GM19023 (cell line): ENCODE results near the gene LTBP1.
"Not testable (repeated sequence)": the region's sequence is repeated elsewhere in the genome, so short reads cannot be mapped to it uniquely, and the experiment has no call there.

Source experiments
- ATAC-seq: cut with Tn5 transposase; IDR thresholded peaks from one replicate; pipeline ENCODE4 v1.9.1; 2021; ENCODE audit warnings: mild to moderate bottlenecking, moderate library complexity; ENCODE audit not compliant: unreplicated experiment

LTBP1 gene

DNA sequence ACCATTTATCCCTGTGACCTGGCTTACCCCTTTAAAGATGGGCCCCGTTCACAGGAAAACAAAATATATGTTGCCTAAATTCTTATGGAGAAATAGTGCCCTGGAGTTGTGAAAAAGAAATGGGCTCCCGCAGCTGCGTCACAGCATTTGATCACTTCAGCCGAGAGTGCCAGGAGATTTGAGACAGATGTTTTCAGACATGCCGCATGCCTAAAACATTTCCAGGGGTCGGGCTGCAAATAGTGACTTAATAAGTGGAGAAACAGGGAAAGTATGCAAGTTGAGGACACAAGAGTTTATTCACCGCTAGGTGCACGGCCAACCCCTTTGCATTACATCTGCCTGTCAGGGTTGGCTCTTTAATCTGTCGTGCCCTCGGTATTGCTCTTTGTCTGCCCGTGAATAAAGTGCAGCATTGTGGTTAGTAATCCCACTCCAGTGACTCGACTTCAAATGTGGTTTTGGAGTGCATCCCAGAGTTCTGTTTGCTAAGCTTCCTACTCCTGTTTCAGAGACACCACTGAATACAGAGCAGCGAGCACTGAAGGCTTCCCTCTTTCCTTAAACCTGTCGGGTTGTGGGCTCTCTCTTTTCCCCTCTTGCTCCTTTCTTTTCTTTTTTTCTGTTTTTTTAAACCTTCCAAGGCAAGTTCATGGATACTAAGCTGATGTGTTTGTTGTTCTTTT, 187.5 kb downstream of the LTBP1 start:
- no peak for ATAC-seq

DNA sequence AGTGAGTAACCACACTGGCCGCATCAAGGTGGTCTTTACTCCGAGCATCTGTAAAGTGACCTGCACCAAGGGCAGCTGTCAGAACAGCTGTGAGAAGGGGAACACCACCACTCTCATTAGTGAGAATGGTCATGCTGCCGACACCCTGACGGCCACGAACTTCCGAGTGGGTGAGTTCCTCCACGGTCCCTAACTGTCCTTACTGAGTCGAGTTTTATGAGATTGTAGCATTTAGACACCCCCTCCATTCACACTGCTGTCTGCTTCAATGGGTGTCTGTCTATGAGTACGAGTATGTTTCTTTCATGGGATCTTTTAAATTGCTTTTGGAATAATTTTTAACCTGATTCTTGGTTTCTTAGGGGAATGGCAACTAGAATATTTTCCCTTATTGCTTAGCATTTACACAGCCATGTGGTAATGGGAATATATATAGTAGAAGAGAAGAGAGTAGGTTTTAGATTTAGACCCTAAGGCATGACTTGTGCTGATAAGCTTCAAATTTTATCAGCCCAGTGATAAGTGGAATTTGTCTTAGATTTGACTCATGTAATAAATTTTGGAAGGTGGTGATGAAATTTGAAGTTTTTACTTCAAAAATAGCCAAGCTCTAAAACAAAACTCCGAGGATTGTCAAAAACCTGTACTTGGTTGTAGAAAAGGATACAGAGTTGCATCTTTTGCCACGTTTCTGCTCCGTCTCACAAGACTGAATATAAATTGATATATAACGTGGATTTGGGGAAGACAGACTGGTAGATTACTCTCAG, 188.2 kb downstream of the LTBP1 start:
- ATAC-seq = no peak

DNA sequence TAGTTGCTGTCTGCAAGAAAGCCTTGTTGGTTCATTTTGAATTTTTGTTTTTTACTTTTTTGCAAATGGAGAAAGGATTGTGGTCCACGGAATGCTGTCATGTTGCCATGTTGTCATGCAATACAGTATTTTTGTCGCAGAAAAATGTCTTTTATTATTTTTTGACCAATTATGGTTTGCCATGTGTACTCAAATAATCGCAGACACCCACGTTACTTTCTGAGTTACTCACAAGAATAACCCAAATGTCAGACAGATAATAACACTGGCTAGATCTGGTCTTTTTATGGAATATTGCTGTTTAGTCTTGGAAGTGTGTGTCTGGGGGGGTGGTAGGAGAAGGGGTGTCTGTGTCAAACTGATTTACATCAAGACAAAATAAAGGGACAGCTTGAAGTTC, 188.9 kb downstream of the LTBP1 start:
- ATAC-seq = no peak

DNA sequence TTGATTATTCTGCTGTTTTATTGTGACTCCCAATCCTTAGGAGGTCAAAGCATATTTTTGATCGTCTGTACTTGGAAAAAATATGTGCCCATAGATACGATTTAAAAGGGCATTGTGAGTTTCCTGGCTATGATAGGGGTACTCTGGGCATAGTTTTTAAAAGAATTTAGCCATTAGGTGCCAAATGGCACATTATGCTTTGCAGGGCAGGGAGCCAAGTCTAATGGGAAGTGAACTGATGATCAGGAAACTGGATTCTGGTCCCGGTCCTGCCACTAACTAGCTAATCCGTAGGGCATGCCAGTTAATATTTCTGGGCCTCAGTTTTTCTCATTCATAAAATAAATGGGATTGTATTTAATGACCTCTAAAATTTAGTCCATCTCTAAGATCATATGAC, 189.3 kb downstream of the LTBP1 start:
- ATAC-seq = no peak

DNA sequence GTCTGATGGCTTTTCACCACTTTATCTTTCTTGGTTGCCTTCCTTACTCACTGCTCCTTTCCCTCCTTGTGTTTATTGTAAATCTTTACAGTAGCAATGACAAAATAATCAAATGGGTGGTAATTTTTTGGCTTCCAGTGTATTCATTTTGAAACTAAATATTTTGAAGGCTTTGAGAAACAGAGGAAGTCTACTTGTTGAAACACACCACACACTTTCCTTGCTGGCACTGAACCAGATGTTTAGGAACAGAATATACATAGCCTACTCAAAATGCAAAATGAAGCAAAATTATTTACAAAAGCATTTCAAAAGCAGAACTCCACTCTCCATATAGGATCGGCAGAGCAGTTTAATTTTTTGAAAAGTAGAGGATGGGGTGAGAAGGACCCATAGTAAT, 189.8 kb downstream of the LTBP1 start:
- ATAC-seq = no peak

DNA sequence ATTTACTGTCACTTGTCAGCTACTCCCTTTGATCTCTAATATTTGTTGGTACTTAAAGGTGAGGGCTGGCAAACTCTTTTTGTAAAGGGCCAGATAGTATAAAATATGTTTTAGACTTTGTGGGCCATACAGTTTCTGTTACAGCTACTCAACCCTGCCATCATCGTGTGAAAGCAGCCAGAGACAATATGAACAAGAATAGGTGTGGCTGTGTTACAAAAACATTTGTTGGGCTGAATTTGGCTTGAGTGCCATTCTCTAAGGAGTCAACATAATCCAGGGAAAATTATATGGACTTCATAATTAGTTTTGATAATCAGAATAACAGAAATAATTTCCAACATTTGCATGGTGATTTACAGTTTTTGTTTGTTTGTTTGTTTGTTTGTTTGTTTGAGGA, 190.6 kb downstream of the LTBP1 start:
- ATAC-seq = no peak

DNA sequence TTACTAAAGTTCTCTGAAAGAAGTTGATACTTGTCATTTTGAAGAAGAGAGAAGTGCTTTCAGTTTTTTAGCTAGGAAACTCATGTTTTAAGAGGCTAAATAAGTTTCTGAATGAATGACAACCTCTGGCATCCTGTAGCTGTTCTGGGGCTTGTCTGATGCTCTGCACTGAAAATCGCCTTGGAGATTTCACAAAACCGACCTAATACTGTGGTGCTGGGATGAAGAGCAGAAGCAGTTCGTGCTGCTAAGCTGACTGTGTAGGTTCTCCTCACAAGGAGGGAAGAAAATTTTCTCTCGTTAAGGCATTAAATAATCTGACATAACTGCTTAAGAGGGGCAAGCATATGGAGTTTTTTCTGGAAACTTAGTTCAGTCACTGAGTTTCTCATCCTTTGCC, 193.2 kb downstream of the LTBP1 start:
- ATAC-seq = no peak

DNA sequence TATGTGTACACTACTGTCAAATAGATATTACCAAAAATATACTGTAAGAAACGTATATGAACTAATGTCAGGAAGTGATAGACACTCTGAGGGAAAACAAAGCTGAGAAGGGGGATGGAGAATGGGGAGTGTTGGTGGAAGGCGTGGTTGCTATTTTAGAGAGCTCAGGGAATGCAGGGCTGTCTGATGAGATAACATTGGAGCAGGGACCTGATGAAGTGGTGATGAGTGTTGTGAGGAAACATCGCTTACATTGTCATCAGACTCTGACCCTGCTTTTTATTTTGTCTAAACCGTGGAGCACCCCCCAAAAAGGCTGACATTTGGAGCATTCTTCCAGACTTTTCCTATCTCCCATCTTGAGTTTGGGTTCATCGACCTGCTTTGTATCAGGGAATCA, 194.7 kb downstream of the LTBP1 start:
- no peak for ATAC-seq

DNA sequence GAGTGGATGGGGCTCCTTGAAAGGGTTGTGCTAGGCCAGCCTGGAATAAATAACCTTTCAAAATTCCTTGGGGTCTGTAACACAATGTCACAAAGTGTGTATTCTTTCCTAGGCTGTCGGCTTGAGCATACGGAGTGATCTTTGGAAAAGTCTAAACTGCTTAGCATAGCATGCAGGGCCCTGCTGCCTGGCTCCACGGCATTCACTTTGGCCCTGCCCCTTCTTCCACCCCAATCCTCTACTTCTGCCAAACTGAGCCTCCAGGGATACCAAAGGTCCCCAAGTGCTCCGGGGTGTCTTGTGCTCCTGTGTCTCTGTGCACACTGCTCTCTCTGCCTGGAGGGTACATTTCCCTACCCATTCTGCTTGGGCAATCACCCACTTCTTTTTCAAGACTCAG, 196.1 kb downstream of the LTBP1 start:
- no peak for ATAC-seq

DNA sequence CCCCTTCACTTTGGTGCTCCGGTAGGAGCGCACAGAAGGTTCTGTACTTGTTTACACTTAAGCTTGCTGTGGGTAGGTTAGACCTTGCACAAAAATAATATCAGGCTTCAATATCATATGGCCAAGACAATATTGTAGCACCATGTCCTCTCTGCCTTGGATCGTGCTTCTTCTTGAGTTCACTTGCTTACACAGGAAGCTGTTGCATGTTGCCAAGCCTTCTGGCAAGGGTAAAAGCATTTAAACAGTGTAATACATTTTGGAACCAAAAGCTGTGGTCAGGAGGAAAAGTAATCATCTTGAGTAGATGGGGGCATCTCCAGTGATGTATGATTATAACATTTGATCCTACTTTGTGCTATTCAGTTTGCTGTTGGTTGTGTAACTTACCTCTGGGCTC, 197.5 kb downstream of the LTBP1 start:
- no peak for ATAC-seq

DNA sequence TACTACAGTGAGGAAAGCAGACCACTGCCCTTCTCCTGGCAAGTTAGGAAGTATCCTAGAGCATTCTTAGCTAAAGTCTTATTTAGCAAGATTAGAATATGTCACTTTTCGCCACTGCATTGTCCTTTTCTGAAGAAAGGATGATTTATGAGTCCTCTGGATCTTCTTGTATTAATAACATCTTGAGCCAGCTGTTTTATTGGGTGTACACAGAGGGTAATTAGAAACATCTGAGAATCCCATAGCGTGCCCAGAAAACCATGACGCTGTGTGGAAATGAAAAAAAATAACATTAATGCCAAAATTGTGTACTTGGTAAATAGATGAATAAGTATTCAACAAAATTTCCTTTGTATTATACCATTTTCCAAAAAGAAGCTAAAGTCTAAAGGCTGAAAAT, 198.7 kb downstream of the LTBP1 start:
- ATAC-seq = no peak

DNA sequence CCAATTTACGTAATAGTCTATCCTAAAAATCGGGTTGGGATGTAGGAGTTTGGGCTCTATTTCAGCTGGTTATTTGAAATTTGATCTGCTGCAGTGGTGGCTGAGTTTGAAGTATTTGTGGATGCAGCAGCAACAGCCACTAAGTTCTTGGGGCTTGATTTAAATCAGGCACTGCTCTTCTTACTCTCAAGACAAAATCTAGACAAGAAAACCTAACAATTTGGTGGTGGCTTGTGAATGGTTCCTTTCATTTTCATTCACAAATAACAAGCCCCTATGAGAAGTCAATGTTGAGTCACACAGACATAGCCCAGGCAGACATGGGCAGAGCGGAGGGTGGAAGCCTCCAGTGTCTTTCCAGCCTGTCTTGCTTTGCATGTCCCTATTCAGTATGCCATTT, 199.3 kb downstream of the LTBP1 start:
- ATAC-seq = no peak

DNA sequence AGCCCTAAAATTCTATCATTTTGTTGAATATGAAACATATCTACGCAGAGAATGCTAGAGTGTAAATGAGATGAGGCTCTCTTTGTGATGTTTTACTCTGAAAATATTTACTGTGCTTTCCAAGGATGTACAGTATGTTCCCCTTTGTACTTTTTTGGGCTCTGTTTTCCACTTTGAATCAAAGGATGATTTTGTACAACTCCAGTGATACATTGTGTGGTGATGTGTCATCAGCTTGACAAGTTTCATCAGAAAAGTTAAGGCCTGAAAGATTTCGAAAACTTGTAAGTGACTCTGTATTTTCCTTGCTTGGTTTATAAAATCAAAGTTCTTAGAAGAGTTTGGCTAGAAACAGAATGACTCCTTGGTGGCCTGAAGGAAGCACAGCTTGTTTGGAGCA, 206.3 kb downstream of the LTBP1 start:
- ATAC-seq = no peak

DNA sequence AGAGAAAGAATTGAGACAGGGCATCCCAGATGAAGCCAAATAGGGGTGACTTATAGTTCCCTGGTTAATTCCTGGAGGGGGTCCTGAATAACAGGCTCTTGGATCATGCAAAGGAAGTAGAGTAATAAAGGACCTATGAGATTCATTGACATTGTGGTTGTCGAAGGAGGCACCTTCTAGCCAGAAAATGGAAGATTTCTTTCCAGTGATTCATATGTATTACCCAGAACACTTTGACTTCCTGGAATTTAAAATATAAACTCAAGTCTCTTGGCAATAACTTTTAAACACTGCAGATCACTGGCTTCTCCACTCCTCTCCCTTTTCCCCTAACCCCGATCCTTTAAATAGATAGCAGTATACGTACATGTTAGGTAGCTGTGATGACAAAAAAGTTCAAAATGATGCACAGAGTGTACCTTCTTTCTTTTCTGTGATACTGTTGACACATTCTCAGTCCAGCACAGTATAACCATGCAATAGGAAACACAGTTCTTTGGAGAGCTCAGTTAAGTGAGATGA, 211.8 kb downstream of the LTBP1 start:
- ATAC-seq = no peak

DNA sequence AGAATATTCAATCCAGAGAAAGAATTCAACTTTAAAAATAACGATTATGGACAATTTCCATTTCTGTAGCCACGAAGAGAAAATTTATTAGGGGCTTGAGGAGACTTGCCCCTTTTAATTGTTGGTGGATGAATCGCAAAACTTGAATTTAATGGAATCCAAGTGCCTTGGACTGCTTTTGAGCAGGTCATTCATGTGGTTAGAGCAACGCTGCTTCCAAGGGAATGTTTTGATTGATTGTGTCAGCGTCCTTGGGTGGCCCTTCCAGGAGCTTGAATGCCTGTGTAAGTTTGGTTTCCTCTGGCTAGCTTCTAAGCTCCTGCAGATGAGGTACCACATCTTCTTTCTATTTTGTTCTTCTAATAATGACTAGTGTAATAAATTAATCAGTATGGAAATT, 213.4 kb downstream of the LTBP1 start:
- ATAC-seq = no peak

DNA sequence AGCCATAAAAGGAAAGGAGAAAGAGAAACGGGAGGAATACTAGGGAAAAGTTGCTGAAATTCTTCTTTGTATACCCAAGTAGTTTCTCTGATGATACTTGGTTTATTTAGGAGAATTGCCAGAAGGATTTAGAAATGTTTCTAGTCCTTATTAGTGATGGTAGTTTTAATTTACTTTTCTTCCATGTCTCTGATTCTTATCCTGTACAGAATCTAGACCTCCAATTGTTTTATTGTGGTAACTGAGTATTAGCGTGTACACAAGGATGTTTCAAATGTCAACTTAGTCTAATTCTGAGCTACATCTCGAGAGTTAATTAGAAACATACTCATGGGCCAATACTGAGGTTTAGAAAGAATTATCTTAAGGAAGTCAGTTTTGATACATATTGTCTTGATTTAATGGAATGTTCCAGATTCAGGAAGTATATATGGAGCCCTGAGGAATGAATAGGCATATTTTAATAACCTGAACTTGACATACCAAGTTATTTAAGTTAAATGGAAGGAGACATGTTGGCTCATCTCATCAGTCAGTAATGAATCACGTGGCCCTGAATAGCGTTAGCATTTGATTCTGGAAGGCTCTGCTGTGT, 219.6 kb downstream of the LTBP1 start:
- no peak for ATAC-seq

DNA sequence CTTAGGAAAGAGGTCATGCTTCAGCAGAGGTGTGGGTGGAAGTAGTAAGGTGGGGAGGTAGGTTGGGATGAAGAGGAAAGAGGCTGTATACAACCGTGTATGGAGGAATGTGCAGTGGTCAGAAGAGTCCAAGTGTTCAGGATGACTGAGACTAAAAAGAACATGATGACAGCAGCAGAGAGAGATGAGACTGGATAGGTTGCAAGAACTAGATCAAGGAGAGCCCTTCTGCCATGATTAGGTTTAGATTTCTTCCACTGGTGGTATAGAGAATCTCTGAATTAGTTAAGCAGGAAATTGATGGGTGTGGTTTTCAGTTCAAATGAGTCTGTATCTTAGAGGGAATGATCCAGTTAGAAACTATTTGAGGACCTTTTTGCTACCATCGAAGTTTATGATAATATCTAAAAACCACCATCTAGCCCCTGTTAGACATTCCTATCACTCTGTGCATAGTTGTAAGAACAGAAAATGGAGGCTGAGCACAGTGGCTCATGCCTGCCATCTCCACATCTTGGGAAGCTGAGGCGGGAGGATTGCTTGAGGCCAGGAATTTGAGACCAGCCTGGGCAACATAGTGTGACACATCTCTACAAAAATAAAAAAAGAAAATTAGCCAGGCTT, 221.0 kb downstream of the LTBP1 start:
- no peak for ATAC-seq

DNA sequence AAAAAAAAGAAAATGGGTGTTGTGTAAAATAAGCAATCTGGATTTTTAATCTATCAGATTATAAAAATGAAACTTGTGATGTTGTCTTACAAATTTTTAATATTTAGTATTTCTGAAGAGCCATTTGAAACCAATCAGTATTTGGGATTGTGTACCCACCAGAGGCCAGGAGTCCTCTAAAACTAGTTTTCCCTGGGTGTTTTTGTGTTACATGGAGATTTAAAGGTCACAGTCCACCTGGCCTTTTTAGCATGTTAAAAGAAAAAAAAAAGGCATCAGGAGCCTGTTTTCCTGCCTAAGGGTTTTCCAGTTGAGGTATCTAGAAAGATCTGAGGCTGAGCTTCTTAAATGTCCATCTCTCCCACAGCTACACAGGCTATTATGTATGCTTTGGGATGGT, 221.7 kb downstream of the LTBP1 start:
- ATAC-seq = no peak

DNA sequence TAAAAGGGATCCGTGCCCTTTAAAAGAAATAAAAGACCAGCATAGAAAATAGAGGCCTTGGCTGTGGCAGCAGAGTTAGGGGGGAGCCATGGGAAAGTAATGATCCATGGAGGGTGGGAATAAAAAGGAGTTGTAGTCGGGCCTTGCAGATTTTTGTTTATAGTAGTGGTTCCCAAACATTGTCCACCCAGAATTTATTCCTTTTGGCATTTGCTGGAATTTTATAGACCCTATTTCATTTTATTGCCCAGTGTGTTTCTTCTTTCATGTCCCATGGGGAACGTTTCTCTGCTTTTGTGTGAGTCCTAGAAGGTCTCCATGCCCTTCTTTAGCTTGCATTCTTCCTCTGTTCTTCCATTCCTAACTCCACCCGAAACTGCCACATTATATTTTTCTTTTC, 222.2 kb downstream of the LTBP1 start:
- no peak for ATAC-seq

DNA sequence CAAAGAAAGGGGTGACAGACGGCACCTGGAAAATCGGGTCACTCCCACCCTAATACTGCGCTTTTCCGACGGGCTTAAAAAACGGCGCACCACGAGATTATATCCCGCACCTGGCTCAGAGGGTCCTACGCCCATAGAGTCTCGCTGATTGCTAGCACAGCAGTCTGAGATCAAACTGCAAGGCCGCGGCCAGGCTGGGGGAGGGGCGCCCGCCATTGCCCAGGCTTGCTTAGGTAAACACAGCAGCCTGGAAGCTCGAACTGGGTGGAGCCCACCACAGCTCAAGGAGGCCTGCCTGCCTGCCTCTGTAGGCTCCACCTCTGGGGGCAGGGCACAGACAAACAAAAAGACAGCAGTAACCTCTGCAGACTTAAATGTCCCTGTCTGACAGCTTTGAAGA, 223.5 kb downstream of the LTBP1 start:
- ATAC-seq = not testable (repeated sequence)

DNA sequence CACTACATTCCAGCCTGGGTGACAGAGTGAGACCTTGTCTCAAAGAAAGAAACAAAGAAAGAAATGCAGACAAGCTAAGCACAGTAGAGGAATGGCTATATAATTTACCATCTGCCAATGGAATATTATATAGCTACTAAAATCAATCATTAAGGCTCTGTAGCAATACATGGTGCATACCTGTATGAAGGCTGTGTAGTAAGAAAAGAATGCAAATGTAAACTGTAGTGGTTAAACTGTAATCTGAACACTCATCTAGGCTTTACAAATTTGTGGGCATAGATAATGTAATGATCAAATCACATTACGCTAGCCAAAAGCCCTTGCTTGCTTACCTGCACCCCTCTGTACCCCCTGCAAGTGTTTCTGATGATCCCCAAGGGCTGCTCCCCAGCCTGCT, 230.9 kb downstream of the LTBP1 start:
- ATAC-seq = no peak

DNA sequence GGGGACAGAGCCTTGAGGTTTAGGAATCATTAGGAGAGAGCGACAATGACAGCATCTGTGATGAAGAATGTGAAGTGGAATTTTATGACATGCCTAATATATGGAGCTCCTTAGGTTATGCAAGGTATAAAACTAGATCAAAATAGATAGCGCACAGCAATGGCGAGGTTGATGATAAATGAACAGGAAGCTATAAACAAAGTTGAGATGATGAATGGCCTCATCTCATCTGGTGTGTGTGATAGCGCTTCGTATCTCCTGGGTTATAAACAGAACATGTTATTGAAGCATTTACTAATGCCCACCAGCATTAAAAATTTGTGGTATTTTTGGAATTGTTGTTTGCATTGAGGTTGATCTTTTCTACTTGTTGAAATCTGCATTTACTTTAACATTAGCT, 231.5 kb downstream of the LTBP1 start:
- ATAC-seq = no peak
